SK-N-SH treated with all-trans-retinoic acid at 6 μM for 48 hours (cell line): ENCODE results near the gene GINS1.

Experiments
- ARNTL ChIP-seq: fragments of 450-650 bp; formaldehyde crosslinking; IDR thresholded peaks from 2 replicates; pipeline ENCODE4 v1.5.0; 2020; ENCODE audit warnings: low read depth, mild to moderate bottlenecking, moderate library complexity, borderline replicate concordance
- BACH2 ChIP-seq: fragments of 250-450 bp; sonication (Bioruptor Pico); IDR thresholded peaks from 2 replicates; pipeline ENCODE4 v1.9.0; 2021; ENCODE audit warnings: mild to moderate bottlenecking, borderline replicate concordance
- CSDC2 ChIP-seq: fragments of 250-450 bp; sonication (Bioruptor Pico); IDR thresholded peaks from 2 replicates; pipeline ENCODE4 v1.5.0; 2020; ENCODE audit warnings: mild to moderate bottlenecking, moderate library complexity
- ESRRG ChIP-seq: fragments of 250-450 bp; sonication (Bioruptor Pico); IDR thresholded peaks from 2 replicates; pipeline ENCODE4 v1.6.1; 2021; ENCODE audit warnings: mild to moderate bottlenecking
- GLIS3 ChIP-seq: fragments of 250-450 bp; sonication (Bioruptor Pico); IDR thresholded peaks from 2 replicates; pipeline ENCODE4 v1.5.0; 2020; ENCODE audit warnings: mild to moderate bottlenecking, moderate library complexity
- PATZ1 ChIP-seq: fragments of 250-450 bp; sonication (Bioruptor Pico); IDR thresholded peaks from 2 replicates; pipeline ENCODE4 v1.8.0; 2020; ENCODE audit warnings: mild to moderate bottlenecking, moderate library complexity, borderline replicate concordance
- RARB ChIP-seq: fragments of 250-450 bp; sonication (Bioruptor Pico); IDR thresholded peaks from 2 replicates; pipeline ENCODE4 v1.8.0; 2021; ENCODE audit warnings: mild to moderate bottlenecking, moderate library complexity
- ZC3H10 ChIP-seq: fragments of 250-450 bp; sonication (Bioruptor Pico); IDR thresholded peaks from 2 replicates; pipeline ENCODE4 v1.5.1; 2021; ENCODE audit warnings: mild to moderate bottlenecking, moderate library complexity
- ZFP3 ChIP-seq: fragments of 250-450 bp; sonication (Bioruptor Pico); IDR thresholded peaks from 2 replicates; pipeline ENCODE4 v1.5.0; 2020; ENCODE audit warnings: mild to moderate bottlenecking, moderate library complexity
- ZNF70 ChIP-seq: fragments of 450-650 bp; formaldehyde crosslinking; IDR thresholded peaks from 2 replicates; pipeline ENCODE4 v1.5.0; 2020; ENCODE audit warnings: mild to moderate bottlenecking, moderate library complexity
- ZNF8 ChIP-seq: fragments of 450-650 bp; formaldehyde crosslinking; IDR thresholded peaks from 2 replicates; pipeline ENCODE4 v1.5.0; 2020; ENCODE audit warnings: mild to moderate bottlenecking, moderate library complexity
- TF ChIP-seq, protein P1 (sequence below): fragments of 250-450 bp; sonication (Bioruptor Pico); IDR thresholded peaks from 2 replicates; pipeline ENCODE4 v1.5.1; 2020; ENCODE audit warnings: low read depth, mild to moderate bottlenecking, moderate library complexity

- TF ChIP-seq ARNTL (CRISPR knock-in tag) (no peak), PATZ1 (CRISPR knock-in tag) (no peak), CSDC2 (CRISPR knock-in tag) (no peak), ESRRG (no peak), BACH2 (CRISPR knock-in tag) (no peak), ZNF70 (CRISPR knock-in tag) (no peak), RARB (CRISPR knock-in tag) (no peak), GLIS3 (CRISPR knock-in tag) (no peak), ZFP3 (CRISPR knock-in tag) (no peak), ZC3H10 (CRISPR knock-in tag) (no peak), ZNF8 (CRISPR knock-in tag) (no peak)
- TF ChIP-seq, protein P1, sequence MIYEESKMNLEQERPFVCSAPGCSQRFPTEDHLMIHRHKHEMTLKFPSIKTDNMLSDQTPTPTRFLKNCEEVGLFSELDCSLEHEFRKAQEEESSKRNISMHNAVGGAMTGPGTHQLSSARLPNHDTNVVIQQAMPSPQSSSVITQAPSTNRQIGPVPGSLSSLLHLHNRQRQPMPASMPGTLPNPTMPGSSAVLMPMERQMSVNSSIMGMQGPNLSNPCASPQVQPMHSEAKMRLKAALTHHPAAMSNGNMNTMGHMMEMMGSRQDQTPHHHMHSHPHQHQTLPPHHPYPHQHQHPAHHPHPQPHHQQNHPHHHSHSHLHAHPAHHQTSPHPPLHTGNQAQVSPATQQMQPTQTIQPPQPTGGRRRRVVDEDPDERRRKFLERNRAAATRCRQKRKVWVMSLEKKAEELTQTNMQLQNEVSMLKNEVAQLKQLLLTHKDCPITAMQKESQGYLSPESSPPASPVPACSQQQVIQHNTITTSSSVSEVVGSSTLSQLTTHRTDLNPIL (CRISPR knock-in tag), result no peak
These were observed 38.5 kb upstream of the GINS1 start for GRCh38 chr20:25368976-25369375.
